Ishikawa (cell line): ENCODE results near the gene FRK.

ENCODE experiments used
- CEBPB ChIP-seq: IDR thresholded peaks from 2 replicates; pipeline ENCODE4 v1.6.1; 2012
- CREB1 ChIP-seq: IDR thresholded peaks from 2 replicates; pipeline ENCODE4 v1.6.1; 2012; ENCODE audit warnings: low read depth
- EGR1 ChIP-seq: IDR thresholded peaks from 2 replicates; pipeline ENCODE4 v1.6.1; 2012
- EP300 ChIP-seq: IDR thresholded peaks from 2 replicates; pipeline ENCODE4 v1.6.1; 2012; ENCODE audit warnings: borderline replicate concordance
- FOXM1 ChIP-seq: IDR thresholded peaks from 2 replicates; pipeline ENCODE4 v1.6.1; 2012; ENCODE audit warnings: low read depth, borderline replicate concordance
- NFIC ChIP-seq: IDR thresholded peaks from 2 replicates; pipeline ENCODE4 v1.6.1; 2012
- RAD21 ChIP-seq: IDR thresholded peaks from 2 replicates; pipeline ENCODE4 v1.6.1; 2012; ENCODE audit warnings: low read depth
- TAF1 ChIP-seq: IDR thresholded peaks from 2 replicates; pipeline ENCODE4 v1.6.1; 2012; ENCODE audit warnings: low read depth, mild to moderate bottlenecking
- TCF12 ChIP-seq: IDR thresholded peaks from 2 replicates; pipeline ENCODE4 v1.6.1; 2012; ENCODE audit warnings: low read depth
- TEAD4 ChIP-seq: IDR thresholded peaks from 2 replicates; pipeline ENCODE4 v1.6.1; 2012
- YY1 ChIP-seq: IDR thresholded peaks from 2 replicates; pipeline ENCODE4 v1.6.1; 2012; ENCODE audit warnings: low read depth
- ZBTB7A ChIP-seq: IDR thresholded peaks from 2 replicates; pipeline ENCODE4 v1.6.1; 2012; ENCODE audit warnings: low read depth
- TF ChIP-seq, protein P1 (sequence below): IDR thresholded peaks from 2 replicates; pipeline ENCODE4 v1.6.1; 2012
- TF ChIP-seq, protein P2 (sequence below): IDR thresholded peaks from 2 replicates; pipeline ENCODE4 v1.6.1; 2012
- TF ChIP-seq, protein P3 (sequence below): IDR thresholded peaks from 2 replicates; pipeline ENCODE4 v1.6.1; 2012; ENCODE audit warnings: low read depth, mild to moderate bottlenecking

Gene FRK, protein sequence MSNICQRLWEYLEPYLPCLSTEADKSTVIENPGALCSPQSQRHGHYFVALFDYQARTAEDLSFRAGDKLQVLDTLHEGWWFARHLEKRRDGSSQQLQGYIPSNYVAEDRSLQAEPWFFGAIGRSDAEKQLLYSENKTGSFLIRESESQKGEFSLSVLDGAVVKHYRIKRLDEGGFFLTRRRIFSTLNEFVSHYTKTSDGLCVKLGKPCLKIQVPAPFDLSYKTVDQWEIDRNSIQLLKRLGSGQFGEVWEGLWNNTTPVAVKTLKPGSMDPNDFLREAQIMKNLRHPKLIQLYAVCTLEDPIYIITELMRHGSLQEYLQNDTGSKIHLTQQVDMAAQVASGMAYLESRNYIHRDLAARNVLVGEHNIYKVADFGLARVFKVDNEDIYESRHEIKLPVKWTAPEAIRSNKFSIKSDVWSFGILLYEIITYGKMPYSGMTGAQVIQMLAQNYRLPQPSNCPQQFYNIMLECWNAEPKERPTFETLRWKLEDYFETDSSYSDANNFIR

DNA sequence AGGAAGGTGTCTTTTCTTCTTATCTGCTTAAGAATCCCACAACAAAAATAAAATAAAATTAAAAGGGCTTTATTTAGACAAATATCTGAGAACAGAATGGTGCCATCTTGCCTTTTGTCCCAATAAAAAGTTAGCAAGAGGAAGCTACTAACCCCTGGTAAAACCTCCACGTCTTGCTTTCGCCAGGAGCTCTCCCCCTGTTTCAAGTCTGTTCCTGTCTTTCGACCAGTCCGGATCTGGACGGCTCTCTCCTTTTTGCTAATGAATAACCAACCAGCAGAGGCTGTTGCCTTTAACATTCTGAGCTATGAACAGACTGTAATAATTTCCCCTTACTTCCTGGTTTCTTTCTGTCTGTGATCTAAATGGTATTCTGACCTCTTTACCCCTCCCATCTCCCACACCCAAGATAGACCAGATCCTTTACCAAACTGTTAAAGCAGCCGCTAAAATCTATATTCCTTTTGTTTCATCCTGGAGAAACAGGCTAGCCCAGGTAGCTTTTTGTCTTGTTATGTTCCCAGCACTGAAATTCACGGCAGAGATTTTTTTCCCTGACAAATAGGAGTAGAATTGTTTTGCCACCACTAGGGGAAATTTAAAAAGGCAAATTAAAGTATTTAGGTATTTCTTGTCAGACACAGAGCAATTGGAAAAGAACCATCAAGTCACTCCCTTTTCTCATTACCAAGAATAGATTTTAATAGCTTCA, at the start of gene FRK:
TSS of gene FRK (minus strand) at position 320 of the 712 bp plus-strand sequence. CDS start 580 bp downstream, outside the sequence.
- TF ChIP-seq, protein P1, sequence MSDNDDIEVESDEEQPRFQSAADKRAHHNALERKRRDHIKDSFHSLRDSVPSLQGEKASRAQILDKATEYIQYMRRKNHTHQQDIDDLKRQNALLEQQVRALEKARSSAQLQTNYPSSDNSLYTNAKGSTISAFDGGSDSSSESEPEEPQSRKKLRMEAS: no peak
- TF ChIP-seq ZBTB7A (no peak), TEAD4 (no peak), YY1 (no peak), EGR1 (no peak), EP300 (no peak)

DNA sequence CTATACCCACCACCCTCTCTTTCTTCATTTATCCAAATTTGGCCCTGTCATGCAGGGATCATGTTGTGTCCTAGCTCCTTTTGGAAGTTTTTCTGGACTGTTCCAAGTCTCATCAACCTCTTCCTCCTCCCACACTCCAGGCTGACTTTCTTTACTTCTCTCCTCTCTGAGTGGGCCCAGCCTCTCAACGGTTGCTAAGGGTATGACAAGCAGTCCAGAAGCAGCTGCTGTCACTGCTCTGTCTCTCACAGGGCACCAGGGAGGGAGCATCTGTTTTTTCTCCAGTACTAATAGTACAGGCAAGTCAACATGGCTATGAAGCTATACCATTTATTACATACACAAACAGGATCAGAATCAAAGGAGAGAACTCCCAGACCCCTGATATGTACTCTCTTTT, 48.1 kb upstream of the FRK start:
- TF ChIP-seq, protein P2, sequence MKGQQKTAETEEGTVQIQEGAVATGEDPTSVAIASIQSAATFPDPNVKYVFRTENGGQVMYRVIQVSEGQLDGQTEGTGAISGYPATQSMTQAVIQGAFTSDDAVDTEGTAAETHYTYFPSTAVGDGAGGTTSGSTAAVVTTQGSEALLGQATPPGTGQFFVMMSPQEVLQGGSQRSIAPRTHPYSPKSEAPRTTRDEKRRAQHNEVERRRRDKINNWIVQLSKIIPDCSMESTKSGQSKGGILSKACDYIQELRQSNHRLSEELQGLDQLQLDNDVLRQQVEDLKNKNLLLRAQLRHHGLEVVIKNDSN: no peak
- TF ChIP-seq, protein P1: no peak

DNA sequence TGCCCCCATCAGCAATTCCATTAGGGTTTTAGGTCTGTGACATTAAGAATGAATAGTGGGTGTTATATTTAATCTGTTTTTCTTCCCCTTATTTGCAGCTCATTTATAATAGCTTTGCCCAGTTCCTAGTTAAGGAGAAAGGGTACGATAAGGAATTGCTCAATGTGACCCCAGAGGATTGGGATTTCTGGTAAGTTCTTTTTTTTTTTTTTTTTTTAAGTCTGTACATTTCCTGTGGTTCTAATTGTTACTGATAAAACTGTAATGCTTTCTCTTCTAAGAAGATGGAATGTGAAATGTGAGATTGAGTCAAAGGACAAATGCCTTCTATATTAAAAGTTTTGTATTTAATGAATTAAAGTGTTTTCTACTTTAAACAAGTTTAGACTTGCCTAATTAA, 45.5 kb upstream of the FRK start:
- TF ChIP-seq EGR1 (no peak), EP300 (no peak), TEAD4 (no peak), TAF1 (no peak), FOXM1 (no peak), NFIC (no peak)
- TF ChIP-seq, protein P2: no peak
- TF ChIP-seq, protein P3, sequence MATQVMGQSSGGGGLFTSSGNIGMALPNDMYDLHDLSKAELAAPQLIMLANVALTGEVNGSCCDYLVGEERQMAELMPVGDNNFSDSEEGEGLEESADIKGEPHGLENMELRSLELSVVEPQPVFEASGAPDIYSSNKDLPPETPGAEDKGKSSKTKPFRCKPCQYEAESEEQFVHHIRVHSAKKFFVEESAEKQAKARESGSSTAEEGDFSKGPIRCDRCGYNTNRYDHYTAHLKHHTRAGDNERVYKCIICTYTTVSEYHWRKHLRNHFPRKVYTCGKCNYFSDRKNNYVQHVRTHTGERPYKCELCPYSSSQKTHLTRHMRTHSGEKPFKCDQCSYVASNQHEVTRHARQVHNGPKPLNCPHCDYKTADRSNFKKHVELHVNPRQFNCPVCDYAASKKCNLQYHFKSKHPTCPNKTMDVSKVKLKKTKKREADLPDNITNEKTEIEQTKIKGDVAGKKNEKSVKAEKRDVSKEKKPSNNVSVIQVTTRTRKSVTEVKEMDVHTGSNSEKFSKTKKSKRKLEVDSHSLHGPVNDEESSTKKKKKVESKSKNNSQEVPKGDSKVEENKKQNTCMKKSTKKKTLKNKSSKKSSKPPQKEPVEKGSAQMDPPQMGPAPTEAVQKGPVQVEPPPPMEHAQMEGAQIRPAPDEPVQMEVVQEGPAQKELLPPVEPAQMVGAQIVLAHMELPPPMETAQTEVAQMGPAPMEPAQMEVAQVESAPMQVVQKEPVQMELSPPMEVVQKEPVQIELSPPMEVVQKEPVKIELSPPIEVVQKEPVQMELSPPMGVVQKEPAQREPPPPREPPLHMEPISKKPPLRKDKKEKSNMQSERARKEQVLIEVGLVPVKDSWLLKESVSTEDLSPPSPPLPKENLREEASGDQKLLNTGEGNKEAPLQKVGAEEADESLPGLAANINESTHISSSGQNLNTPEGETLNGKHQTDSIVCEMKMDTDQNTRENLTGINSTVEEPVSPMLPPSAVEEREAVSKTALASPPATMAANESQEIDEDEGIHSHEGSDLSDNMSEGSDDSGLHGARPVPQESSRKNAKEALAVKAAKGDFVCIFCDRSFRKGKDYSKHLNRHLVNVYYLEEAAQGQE: no peak

DNA sequence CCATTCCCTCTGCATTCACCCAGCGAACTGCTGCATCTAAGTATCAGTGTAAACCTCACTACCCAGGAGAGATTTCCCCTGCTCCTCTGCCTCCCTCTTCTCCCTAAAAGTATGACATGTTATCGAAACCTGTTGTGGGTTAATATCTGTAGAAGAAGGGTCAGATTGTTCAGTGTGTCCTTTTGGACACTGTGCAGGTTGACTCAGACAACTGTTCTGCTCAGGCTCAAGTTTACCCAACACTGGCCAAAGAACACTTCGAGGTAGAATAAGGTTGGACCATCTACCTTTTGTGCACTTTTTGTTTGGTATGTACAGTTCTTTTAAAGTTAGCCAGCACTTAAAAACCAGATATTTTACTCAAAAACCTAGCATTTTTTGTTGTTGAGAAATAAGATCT, 44.6 kb upstream of the FRK start:
- TF ChIP-seq, protein P3: no peak
- TF ChIP-seq TCF12 (no peak), ZBTB7A (no peak), CEBPB (no peak), TEAD4 (no peak), EGR1 (no peak), RAD21 (no peak), FOXM1 (no peak), NFIC (no peak), CREB1 (no peak)
- TF ChIP-seq, protein P2: no peak
- TF ChIP-seq, protein P1: no peak

DNA sequence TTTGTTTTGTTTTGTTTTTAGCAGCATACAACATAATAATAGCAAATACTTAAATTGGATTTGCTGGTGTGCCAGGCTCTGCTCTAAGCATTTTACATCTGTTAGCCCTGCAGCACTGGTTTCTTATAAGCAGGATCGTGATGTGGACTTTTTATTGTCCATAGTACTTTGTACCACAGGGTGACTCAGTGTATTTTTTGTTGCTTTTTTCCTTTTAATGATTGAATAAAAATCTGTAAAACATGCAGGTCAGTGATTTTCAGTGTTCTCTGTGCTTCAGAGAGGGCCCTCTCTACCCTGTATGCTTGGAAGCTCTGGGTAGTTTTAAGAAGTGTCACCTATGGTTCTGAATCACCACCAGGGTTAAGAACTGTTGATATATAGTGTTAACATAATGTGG, 43.9 kb upstream of the FRK start:
- no peak for TF ChIP-seq NFIC
- TF ChIP-seq TCF12: no peak
- TF ChIP-seq ZBTB7A: no peak

DNA sequence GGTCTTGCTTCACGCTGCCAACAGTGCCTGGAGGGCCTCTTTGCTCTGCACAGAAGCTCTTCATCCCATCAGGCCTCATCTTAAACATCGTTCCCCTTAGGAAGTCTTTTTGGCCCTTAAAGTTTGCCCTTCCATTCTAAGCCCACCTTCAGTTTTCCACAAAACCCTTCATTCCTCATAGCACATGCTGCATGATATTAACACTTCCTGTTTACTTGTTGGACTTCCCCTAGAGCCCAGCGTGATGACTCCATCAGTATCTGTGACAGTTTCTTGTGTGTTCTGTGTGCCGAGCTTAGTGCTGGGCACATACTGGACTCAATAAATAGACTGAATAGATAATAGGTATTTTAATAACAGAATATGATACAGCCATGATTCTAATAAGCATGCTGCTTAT, 42.2 kb upstream of the FRK start:
- TF ChIP-seq, protein P2: no peak
- TF ChIP-seq YY1 (no peak), ZBTB7A (no peak), NFIC (no peak), RAD21 (no peak), CREB1 (no peak), FOXM1 (no peak), TEAD4 (no peak), EGR1 (no peak), TAF1 (no peak), TCF12 (no peak), EP300 (no peak), CEBPB (no peak)
- TF ChIP-seq, protein P1: no peak
- TF ChIP-seq, protein P3: no peak
